NCI-H1417 (cell line): ENCODE results near the gene ASPHD2.
"Not testable (repeated sequence)": the region's sequence is repeated elsewhere in the genome, so short reads cannot be mapped to it uniquely, and the experiment has no call there.

Experiments
- DNase-seq, 3 experiments: peaks; one replicate each; lab custom pipeline; 2025; lab: John Stamatoyannopoulos, UW

The ASPHD2 gene, protein sequence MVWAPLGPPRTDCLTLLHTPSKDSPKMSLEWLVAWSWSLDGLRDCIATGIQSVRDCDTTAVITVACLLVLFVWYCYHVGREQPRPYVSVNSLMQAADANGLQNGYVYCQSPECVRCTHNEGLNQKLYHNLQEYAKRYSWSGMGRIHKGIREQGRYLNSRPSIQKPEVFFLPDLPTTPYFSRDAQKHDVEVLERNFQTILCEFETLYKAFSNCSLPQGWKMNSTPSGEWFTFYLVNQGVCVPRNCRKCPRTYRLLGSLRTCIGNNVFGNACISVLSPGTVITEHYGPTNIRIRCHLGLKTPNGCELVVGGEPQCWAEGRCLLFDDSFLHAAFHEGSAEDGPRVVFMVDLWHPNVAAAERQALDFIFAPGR

DNA sequence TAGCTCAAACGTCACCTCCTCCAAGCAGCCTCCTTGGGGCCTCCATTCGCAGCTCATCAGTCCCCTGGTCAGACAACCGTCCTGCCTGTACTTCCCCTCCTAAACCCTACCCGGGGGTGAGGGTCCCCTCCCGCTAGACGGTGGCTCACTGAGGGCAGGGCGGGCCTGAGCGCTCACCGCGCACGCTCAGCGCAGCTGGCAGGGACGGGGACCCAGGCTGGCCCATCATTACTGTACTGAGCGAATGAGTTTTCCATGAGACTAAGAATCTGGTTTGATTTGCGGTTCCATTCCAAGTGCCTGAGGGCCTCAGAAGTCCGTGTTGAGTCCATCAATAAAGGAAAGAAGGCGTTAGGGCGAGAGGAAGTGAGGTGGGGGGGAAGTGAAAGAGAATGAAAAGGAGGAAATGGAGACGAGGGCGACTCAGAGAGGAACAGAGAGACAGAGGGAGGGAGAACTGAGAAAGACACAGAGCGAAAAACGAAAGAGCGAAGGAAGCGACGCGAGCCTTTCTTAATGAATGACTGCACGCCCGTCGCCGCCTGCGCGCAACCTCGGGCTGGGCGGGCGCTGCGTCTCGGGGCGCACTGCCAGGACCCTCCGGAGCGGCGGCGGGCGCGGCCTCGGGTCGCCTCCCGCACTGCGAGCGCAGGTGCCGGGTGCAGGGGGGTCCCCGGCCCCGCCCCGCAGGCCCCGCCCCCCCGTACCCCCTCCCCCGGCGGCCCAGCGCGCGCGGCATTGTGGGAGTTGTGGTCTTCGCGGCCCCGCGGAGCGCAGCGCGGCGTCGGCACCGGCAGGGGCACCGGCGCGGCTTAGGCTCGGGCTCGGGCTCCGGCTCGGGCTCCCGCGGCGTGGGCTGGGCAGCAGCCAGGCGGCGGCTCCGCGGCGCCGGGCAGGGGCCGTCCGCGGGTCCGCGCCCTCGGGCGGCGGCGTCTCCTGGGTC is at the start of gene ASPHD2:
Gene ASPHD2 (plus strand): TSS at position 746 of the 943 bp plus-strand sequence. CDS start 4,356 bp downstream, outside the sequence.
- peak; percentile 62 to 74 (median 62) for DNase-seq

DNA sequence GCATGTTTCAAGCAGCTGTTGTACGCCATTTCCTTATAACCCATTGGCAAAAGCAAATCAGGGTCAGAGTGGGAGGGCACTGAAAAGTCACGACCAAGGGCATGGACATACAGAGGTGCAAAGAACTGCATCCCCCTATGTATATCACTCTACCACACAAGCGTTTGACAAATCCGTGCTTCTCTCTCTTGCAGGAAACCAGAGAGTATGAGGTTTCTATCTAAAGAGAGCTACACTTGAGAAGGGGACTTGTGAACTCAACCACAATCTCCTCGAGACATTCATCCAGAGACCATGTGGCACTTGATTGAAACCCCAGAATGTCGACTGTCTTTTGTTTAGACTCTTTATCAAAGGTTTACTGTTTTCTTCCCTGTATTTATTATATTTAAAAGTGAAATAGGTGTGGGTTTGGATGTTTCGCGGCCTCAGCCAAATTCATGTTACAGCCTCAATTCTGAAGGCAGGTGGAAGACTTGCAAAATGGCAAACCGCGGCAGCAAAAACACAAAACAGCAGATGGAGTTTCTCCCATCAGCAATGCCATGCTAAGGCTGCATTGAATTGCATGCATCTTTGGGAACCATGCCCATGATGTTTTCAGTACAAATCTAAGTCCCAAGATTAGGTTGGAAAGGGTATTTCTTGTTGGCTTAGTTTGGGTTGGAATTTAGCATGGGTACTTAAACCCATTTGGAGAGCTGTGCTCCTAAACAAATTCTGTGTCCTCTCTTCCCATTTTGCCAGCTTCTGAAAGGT is 48.8 kb upstream of the ASPHD2 start:
- DNase-seq = no peak

DNA sequence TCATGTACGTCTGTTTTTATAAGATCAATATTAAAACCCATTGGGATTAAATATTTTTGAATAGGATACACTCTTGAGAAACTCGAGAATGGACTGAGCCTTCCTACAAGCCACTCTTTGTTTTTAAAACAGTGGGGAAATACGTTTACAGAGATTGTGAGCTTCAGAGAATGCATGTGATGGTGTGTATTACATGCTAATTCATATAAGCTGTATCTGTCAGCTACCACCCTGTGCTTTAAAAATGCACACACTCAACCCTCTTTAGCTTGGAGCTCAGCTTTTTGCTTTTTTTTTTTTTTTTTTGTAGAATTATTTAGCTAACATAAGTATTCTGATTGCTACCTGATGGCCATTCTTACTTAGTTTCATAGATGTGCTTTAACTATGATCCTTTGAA is 46.3 kb upstream of the ASPHD2 start:
- DNase-seq = no peak

DNA sequence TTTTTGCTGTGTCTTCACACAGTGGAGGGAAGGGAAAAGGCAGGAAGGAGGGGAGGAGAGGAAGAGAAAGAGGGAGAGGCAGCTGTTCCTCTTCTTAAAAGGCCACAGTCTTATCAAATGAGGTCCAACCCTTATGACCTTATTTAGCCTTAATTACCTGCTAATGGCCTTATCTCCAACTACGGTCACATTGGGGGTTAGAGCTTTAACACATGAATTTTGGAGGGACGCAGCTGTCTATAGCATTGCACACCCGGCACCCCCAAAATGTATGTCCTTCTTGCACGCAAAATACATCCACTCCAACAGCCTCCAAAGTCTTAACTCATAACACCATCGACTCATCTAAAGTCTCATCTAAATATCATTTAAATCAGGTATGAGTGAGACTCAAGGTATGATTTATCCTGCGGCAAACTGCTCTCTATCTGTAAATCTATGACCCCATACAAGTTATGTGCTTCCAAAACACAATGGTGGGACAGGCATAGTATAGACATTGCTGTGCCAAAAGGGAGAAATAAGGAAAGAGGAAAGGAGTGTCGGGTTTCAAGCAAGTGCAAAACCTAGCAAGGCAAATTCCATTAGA is 45.0 kb upstream of the ASPHD2 start:
- DNase-seq = no peak

DNA sequence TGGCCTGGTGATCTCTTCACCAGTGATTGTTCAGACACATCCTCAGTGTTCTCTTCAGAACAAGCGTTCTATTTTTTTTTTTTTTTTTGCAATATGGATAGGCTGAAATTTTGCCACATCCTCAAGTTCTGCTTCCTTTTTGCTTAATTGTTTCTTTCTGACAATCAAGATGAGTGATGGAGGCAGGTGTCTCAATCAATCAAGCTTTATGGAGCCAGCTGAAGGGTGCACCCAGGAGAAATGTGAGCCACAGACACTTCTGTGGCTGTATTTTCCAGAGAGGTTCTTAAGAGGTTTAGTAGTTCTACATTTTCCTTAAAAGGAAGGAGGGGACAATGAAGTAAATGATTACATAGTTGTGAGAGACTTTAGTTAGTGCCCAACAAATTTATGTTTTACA is 43.9 kb upstream of the ASPHD2 start:
- peak; percentile 29 to 86 (median 52) for DNase-seq

DNA sequence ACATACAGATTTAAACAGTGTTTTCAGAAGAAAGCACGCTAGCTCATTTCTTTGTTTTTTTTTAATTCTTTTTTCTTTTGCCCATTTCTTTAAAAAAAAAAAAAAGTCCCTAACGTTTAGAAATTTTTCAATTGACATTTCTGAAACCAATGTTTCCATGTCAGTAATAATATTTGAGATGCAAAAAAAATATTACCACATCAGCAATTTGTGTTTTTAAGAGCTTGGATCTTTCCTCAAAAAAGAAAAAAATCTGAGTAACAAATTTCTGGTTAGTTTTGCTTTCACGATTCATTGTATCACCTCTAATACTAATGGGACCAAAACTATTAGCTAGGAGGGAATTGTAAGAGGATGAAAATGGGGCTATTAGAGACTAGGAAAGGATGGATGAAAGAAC is 39.9 kb upstream of the ASPHD2 start:
- DNase-seq = no peak

DNA sequence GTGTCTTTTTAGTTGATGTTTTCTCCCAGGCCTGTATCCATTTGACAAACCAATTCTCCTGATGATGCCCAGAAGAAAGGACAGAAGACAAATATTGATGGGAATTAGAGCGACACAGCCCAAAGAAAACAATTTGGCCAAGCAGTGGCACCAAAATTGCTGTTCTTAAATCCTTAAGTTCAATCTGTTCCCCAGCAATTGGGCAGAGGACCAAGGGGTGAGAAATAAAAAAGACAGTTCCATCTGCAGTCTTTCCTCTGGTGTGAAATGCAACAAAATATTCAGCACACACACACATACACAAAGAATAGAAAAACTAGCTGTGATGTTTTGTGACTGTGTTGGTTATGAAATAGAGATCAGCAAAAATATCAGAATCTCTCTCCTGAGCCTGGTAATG is 38.0 kb upstream of the ASPHD2 start:
- DNase-seq = no peak

DNA sequence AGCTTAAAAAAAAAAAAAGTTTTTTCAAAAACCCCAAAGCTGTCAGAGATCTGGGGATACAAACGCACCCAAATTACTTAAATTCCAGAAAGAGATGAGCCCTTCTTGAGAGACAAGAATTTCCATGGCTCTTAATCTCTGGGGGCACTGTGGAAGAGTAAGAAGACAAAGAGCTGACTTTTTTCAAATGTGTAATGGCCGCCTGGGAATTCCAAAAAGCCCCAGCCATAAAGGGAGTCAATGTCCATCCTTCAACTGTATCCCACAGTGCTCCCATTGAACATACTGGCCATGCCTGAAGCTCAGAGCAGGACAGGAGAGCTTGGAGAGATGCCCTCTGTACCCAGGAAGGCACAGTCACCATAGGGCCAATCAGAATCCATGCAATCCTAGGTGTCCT is 37.4 kb upstream of the ASPHD2 start:
- DNase-seq = no peak

DNA sequence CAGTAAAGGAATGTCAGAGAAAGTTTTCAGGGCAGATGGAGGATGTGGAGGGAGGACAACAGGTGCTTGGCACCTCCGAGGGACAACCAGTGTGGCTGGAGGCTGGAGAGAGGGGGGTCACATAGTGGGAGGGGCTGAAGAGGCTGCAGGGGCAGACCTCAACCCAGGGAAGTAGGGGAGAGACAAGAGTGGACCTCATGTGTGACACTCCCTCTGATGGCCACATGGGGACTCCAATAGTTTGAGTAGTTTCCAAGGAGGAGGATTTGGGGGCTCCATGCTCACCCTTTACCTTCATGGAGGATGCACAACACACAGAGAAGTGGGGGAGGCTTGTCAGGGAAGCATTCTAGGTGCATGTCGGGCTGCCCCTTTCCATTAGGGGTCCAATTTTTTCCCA is 35.1 kb upstream of the ASPHD2 start:
- DNase-seq = no peak

DNA sequence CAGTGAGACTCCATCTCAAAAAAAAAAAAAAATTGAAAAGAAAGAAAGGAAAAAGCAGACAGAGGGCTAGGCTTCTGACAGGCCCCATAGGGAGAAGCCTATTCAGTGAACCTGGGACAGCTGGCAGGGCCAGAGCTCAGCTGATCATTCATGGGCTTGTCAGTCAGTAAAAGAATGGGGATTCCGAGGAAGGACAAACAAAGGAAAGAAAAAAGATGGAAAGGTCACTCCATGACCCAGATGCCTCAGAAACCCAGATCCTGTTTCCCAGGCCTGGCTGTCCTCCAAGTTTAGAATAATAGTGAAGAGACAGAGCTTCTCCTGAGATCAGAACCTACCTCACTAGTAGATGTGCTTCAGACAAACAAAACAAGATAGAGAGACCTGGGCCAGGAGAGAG is 34.3 kb upstream of the ASPHD2 start:
- peak in 2 of 3 experiments; percentile 1 to 33 for DNase-seq

DNA sequence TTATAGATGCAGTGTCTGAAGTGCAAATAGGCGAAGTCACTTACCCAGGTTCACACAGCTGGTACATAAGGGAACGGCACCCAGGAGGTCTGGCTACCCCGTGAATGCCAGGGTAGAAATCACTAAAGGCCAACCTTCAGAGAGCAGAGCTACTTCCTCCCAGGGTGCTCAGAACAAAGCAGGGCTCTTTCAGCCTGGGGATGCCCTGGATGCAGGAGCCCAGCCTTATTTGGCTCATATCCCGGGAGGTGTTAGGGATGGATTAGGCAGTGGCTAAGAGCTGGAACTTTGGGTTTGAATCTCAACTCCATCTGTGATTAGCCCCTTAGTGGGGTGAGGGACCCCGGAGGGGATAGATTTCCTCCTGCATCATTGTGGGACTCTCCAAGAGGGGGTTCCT is 33.1 kb upstream of the ASPHD2 start:
- no peak for DNase-seq

DNA sequence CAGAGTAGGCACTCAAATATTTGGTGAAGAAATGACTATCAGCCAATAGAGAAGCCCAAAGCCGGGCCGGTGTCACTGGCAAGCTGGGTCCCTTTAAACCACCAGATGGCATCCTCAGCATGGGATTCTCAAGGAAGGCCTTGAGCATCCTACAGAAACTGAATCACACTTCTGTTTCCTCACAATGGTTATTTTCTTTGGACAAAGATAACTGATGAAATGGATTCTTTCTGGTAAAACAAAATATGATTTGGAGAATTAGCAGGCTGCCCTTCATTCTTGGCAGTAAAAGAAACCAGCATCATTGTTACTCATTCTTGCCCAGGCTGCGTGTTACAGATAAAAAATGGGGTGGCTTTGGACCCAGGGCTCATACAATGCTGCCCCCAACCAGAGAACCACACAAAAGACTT is 30.3 kb upstream of the ASPHD2 start:
- DNase-seq = peak; percentile 21 to 63 (median 60)

DNA sequence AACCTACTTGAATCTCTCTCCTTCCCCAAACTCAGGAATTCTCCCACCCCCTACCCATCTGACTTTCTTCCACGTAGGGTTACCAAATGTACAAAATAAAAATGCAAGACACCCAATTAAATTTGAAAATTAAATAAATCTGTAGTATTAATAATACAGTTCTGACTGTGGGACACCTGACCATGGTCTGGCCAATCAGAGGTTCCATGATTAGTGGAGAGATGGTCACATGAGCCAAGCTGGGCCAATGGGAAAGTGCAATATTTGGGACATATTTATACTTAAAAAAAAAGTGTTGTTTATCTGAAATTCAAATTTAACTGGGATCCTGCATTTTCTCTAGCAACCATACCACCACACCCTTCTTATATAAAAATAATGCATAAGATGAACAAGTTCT is 29.8 kb upstream of the ASPHD2 start:
- no peak for DNase-seq

DNA sequence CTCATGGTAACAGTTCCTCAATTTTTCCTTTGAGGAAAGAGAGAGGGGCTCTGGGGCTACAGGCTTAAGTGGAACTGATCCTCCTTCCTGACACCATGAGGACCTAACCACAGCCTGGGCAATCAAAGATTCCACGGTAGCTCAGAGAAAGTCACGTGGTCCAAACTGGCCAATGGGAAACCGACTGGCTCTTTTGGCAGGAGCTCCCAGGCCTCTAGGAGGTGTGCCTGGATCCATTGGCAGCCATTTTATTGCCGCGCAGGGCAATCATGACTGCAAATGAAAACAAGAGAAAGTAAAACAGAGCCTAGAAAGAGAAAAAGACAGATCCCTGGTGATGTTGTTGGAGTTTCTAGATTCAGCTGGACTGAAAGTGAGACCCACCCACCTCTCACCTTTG is 27.3 kb upstream of the ASPHD2 start:
- no peak for DNase-seq

DNA sequence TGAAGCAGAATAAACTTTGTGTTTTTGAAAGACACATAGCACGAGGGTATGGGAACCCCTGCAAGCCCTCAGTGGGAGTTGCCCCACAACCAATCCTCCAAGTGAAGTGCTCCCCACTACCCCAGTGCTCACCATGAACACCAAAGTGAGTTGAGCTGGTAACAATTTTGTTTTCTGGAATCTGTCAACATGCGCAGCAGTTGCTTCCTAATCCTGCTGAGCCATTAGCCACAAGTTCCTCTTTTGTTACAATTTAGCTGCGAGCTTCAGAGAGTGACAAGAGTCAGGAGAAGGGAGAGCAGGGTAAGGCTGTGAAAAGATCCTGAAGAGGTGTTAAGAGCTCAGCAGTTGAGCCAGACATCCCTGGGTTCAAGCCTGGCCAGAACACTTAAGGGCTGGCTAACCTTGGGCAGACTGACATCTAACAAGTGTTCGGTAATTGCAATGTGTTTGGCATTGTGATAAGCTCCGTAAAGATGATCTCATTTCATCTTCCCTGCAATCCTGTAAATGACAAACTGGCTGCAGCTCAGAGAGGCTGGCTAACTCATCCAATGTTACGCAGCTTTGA is 24.1 kb upstream of the ASPHD2 start:
- no peak for DNase-seq

DNA sequence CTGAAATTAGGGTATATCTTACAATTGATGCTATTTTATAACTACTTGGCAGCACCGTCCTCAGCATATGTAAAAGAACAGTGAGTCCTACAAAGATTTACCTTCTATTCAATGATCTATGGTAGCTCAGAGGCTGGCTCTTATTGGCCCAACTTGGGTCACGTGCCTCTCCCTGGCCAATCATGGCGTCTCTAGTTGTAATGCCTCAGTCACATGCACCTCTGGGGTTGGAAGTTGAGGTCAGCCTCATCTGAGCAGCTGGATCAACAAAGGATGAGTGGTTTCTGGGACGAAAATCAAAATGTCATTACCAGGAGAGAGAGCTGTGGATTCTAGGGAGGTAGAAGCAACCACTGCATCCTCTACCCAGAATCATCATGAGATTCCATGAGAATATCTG is 22.9 kb upstream of the ASPHD2 start:
- peak in 2 of 3 experiments; percentile 1 to 13 for DNase-seq

DNA sequence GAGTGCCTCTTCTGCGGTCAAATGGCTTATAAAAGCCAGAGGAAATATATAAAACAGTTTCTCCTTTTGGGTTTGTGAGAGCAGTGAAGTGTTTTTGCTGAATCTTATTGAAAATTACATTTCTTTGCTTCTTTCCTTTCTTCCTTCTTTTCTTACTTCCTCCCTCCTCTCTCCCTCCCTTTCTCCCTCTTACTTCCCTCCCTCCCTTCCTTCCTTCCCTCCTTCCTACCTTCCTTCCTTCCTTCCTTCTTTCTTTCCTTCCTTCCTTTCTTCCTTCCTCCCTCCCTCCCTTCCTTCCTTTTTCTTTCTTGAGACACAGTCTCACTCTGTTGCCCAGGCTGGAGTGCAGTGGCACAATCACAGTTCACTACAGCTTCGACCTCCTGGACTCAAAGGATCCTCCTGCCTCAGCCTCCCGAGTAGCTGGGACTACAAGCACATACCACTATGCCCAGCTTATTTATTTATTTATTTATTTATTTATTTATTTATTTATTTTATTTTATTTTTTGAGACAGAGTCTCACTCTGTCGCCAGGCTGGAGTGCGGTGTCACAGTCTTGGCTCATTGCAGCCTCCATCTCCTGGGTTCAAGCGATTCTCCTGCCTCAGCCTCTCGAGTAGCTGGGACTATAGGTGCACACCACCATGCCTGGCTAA is 20.4 kb upstream of the ASPHD2 start:
- not testable (repeated sequence) for DNase-seq

DNA sequence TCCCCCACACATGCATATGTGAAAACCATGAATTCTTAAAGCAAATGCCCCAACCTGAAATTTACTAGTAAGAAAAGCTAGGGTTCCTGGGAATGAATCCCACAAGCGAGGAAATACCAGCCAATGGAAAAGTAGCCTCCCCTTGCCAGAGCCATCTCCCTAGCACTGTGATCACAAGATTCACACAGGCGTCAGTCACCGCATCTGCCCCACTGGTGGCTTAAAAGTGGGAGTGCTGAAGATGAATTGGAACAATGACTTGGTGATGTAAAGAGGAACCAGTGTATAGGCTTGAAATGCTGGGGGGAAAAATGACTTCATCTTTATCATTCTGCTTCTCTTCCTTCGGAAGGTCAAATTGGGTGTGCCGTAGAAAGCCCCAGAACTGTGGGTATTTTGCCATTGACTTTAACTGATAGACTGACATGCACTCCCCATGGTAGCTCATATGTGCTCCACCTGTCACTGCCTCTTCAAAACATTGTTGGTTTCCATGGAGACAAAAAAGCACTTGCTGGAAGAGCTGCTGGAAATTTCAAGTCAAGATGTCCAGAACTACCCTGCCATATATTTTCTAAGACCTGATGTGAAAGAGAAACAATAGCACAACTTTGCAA is 19.2 kb upstream of the ASPHD2 start:
- DNase-seq = peak; percentile 25 to 78 (median 43)

DNA sequence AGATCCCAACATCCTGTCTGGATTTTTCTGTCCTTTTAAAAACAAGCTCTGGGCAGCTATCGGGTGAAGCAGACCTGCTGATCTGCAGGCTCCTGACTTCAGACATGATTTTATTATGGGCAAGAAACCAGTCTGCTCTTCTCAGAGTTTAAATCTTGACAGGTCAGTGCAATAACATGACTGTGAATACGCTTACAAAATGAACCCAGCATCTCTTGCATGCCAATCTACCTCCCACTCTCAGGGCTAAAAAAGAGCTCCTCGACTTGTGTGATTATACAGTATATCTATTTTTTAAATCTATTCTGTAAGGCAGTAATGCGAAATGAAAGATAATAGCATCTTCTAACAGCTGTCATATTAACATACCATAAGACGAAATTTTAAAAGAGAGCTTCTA is 18.7 kb upstream of the ASPHD2 start:
- DNase-seq = no peak

DNA sequence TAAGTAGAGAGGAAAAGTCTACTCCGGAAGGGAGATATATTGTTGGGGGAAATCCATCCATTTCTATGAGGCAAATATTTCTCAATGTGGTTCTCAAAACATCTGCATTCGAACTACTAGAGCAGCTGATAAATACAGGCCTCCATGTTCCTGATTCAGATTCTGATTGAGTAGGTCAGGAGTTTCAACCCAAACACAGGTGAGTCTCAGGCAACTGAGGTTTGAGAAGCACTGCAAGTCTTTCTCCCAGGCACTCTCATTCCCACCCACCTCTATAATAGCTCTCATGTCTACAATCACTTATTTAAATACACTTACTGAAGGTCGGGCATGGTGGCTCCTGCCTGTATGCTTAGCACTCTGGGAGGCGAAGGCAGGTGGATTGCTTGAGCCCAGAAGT is 14.7 kb upstream of the ASPHD2 start:
- DNase-seq = no peak

DNA sequence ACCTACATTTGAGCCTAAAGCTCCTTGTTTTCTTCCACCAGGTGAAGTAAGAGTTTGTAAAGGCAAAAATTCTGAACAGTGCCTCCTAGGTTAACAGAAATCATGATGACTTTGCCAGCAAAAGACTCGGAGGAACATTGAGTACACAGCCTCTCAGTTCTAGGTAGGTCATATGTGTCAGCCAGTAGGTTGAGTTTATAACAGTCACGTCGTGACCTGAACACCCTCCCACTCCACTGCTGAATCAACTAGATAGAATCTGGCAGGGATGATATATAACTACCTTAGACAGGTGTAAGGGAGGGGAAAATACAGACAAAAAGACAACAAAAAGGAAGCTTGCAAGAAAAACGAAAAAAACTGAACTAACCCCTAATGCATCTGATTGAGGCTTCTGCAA is 12.8 kb upstream of the ASPHD2 start:
- DNase-seq = no peak
